Large intestine (tissue), 3 donors: ENCODE measurements around the gene COL2A1. TPM values are rescaled to one million over a fixed set of nuclear protein-coding genes. Genes with fewer than 3 reads are reported as not detected.

Experiments
- DNase-seq, 2 donors: peaks; one replicate each; pipeline versions ENCODE4 v3.0.0 to v3.0.0-alpha.2; 2013
- H3K27ac ChIP-seq: one replicate; pipeline ENCODE4 v1.5.1; 2013; ENCODE audit warnings: low read length
- H3K27me3 ChIP-seq: 2 replicates; pipeline ENCODE4 v1.6.1; 2013; ENCODE audit warnings: low read length; ENCODE audit not compliant: control insufficient read depth, insufficient read depth
- H3K36me3 ChIP-seq: 2 replicates; pipeline ENCODE4 v1.6.1; 2013; ENCODE audit warnings: low read length; ENCODE audit not compliant: control insufficient read depth, insufficient read depth
- H3K4me1 ChIP-seq: one replicate; pipeline ENCODE4 v1.6.1; 2013; ENCODE audit warnings: low read length; ENCODE audit not compliant: control insufficient read depth, insufficient read depth
- H3K4me3 ChIP-seq: one replicate; pipeline ENCODE4 v1.5.1; 2013; ENCODE audit warnings: low read length
- H3K9me3 ChIP-seq: one replicate; pipeline ENCODE4 v1.6.1; 2013; ENCODE audit warnings: mild to moderate bottlenecking, low read depth, low read length, moderate library complexity; ENCODE audit not compliant: control insufficient read depth
- WGBS: methylation state at CpG from one replicate; pipeline ENCODE4 v1.1.5; 2013; ENCODE audit warnings: low lambda C conversion rate; ENCODE audit not compliant: insufficient coverage; 5-methylcytosine and 5-hydroxymethylcytosine counted together
- polyA plus RNA-seq: library from polyadenylated mRNA; unstranded; fragments of 120-200 nt; gene quantifications from one replicate; pipeline ENCODE4 v1.2.1, GENCODE V29; 2013

COL2A1 gene
- polyA plus RNA-seq, 1 donor, result 9.0 TPM

DNA sequence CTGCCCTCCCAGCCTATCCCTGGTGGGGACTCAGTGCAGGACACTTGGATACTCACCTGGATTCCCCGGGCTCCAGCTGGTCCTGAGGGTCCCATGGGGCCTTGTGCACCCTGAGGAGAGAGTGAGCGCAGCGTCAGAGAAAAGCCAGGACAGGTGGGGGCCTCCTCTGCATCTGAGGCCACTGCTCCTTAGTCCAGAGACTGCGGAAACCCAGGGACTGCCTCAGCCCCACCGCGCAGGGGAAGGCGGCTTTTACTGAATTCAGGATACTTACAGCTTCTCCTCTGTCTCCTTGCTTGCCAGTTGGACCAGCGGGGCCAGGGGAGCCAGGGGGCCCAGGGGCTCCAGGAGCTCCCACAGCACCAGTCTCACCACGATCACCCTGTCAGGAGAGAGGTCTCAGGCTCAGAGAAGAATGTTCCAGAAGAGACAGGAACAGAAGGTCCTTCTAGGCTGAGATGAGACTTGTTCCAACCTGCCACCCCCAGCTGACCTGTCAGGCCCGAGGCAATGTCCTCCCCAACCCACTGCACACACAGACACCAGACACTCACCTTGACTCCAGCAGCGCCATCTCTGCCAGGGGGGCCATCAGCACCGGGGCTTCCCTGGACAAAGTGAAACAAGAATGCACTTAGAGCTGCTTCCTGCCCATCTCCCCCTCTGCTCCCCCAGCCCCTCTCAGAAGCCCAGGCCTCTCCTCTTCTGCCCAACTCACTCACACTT is 27.1 kb downstream of the COL2A1 start:
- no CpG with 5 or more reads among the region's 12 CpGs for WGBS

GRCh38 chr12:47975816-47976215 is 28.5 kb downstream of the COL2A1 start:
- DNase-seq, result no peak
- peaks cover 13% of the 10 kb centered on the region for H3K36me3 ChIP-seq
- no peaks in the 10 kb centered on the region for H3K27me3 ChIP-seq
- H3K27ac ChIP-seq, result no peak overlapping the region
- H3K9me3 ChIP-seq, result no peaks in the 10 kb centered on the region
- peaks cover 10% of the 10 kb centered on the region for H3K4me1 ChIP-seq
- H3K4me3 ChIP-seq, result no peak overlapping the region
- no CpG with 5 or more reads among the region's 11 CpGs for WGBS

More for the DNA sequence above, 27.1 kb downstream of the COL2A1 start:
- Histone ChIP-seq H3K4me3 (no peak overlapping the region), H3K4me1 (peaks cover 24% of the 10 kb centered on the region), H3K9me3 (no peaks in the 10 kb centered on the region), H3K36me3 (peaks cover 10% of the 10 kb centered on the region), H3K27ac (no peak overlapping the region), H3K27me3 (no peaks in the 10 kb centered on the region)
- no peak for DNase-seq

- H3K27me3 ChIP-seq, result no peaks in the 10 kb centered on the region
- no CpG with 5 or more reads among the region's 16 CpGs for WGBS
- H3K4me3 ChIP-seq, result no peak overlapping the region
- no peak overlapping the region for H3K27ac ChIP-seq
- no peaks in the 10 kb centered on the region for H3K9me3 ChIP-seq
- peaks cover 15% of the 10 kb centered on the region for H3K36me3 ChIP-seq
- H3K4me1 ChIP-seq, result peaks cover 3% of the 10 kb centered on the region
- no peak for DNase-seq
Observed at GRCh38 chr12:47975036-47975620, 29.1 kb downstream of the COL2A1 start.

DNA sequence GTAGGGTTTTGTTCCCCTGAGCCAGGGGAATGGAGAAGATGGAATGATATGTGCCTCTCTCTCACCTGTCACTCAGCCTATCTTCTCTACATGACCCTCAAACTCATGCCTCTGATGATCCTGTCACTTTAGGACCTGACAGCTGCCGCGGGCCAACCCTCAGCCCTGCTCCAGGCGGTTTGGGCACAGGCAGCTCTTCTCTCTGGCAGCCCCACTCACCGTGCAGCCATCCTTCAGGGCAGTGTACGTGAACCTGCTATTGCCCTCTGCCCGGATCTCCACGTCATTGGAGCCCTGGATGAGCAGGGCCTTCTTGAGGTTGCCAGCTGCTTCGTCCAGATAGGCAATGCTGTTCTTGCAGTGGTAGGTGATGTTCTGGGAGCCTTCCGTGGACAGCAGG is 30.4 kb downstream of the COL2A1 start:
- no peaks in the 10 kb centered on the region for H3K4me1 ChIP-seq
- WGBS, result no CpG with 5 or more reads among the region's 9 CpGs
- H3K4me3 ChIP-seq, result no peak overlapping the region
- H3K9me3 ChIP-seq, result no peaks in the 10 kb centered on the region
- no peak overlapping the region for H3K27ac ChIP-seq
- DNase-seq, result no peak
- H3K27me3 ChIP-seq, result no peaks in the 10 kb centered on the region
- H3K36me3 ChIP-seq, result peaks cover 19% of the 10 kb centered on the region

GRCh38 chr12:47972895-47973294 is 31.4 kb downstream of the COL2A1 start:
- DNase-seq, result no peak
- WGBS, result 83% methylated on average over 1 of the region's 6 CpGs
- peaks cover 25% of the 10 kb centered on the region for H3K36me3 ChIP-seq
- no peaks in the 10 kb centered on the region for H3K27me3 ChIP-seq
- no peaks in the 10 kb centered on the region for H3K4me1 ChIP-seq
- H3K27ac ChIP-seq, result no peak overlapping the region
- no peak overlapping the region for H3K4me3 ChIP-seq
- no peaks in the 10 kb centered on the region for H3K9me3 ChIP-seq

GRCh38 chr12:47970843-47971242 is 33.4 kb downstream of the COL2A1 start:
- H3K27ac ChIP-seq, result no peak overlapping the region
- H3K36me3 ChIP-seq, result peaks cover 44% of the 10 kb centered on the region
- no peaks in the 10 kb centered on the region for H3K27me3 ChIP-seq
- no peak for DNase-seq
- no peaks in the 10 kb centered on the region for H3K9me3 ChIP-seq
- H3K4me3 ChIP-seq, result no peak overlapping the region
- WGBS, result no CpG with 5 or more reads among the region's 7 CpGs
- H3K4me1 ChIP-seq, result peaks cover 3% of the 10 kb centered on the region

- no peak overlapping the region for H3K4me3 ChIP-seq
- WGBS, result 43% methylated on average over 2 of the region's 3 CpGs
- no peak for DNase-seq
- H3K27ac ChIP-seq, result no peak overlapping the region
- peaks cover 12% of the 10 kb centered on the region for H3K4me1 ChIP-seq
- H3K36me3 ChIP-seq, result peaks cover 46% of the 10 kb centered on the region
- no peaks in the 10 kb centered on the region for H3K27me3 ChIP-seq
- no peaks in the 10 kb centered on the region for H3K9me3 ChIP-seq
Observed at GRCh38 chr12:47969845-47970244, 34.4 kb downstream of the COL2A1 start.

GRCh38 chr12:47967461-47968321 is 36.6 kb downstream of the COL2A1 start:
- Histone ChIP-seq H3K36me3 (peaks cover 43% of the 10 kb centered on the region), H3K27ac (no peak overlapping the region), H3K9me3 (no peaks in the 10 kb centered on the region), H3K4me3 (no peak overlapping the region), H3K27me3 (no peaks in the 10 kb centered on the region), H3K4me1 (peaks cover 22% of the 10 kb centered on the region)
- no peak for DNase-seq
- no CpG with 5 or more reads among the region's 5 CpGs for WGBS

- no peaks in the 10 kb centered on the region for H3K9me3 ChIP-seq
- peaks cover 22% of the 10 kb centered on the region for H3K4me1 ChIP-seq
- DNase-seq, result peak; percentile 71 to 87
- H3K4me3 ChIP-seq, result no peak overlapping the region
- peaks cover 35% of the 10 kb centered on the region for H3K36me3 ChIP-seq
- H3K27ac ChIP-seq, result peak overlapping the region; percentile 76
- no peaks in the 10 kb centered on the region for H3K27me3 ChIP-seq
- WGBS, result no CpG with 5 or more reads among the region's 3 CpGs
Observed at GRCh38 chr12:47965581-47965980, 38.7 kb downstream of the COL2A1 start.

DNA sequence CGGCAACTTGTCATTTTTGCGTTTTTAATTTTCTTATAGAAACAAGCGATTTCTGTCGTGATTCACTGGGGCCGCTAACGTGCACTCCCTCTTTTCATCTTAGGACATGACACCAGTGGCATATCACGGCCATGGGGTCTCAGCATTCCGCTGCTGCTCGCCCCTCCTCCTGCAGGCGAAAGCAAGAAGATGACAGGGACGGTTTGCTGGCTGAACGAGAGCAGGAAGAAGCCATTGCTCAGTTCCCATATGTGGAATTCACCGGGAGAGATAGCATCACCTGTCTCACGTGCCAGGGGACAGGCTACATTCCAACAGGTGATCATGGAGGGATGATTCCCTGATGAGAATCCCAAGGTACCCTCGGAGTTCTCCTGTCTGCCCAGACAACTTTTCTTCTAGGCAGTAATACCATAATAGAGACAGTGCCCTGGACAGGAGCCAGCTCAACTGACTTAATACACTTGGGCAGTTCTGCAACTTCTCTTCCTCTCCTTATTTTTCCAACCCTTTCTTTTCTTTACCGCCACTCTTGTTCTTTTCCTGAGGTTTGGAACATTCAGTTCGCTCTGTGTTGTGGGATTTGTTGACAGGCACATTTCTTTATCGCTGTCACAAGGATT is 40.1 kb downstream of the COL2A1 start:
- H3K27ac ChIP-seq, result peak overlapping the region; percentile 20
- peaks cover 22% of the 10 kb centered on the region for H3K4me1 ChIP-seq
- H3K4me3 ChIP-seq, result peak overlapping the region; percentile 98
- H3K36me3 ChIP-seq, result peaks cover 33% of the 10 kb centered on the region
- no CpG with 5 or more reads among the region's 18 CpGs for WGBS
- peak; percentile 34 to 62 for DNase-seq
- no peaks in the 10 kb centered on the region for H3K27me3 ChIP-seq
- no peaks in the 10 kb centered on the region for H3K9me3 ChIP-seq
